ENCODE data around the gene PBX3.

The PBX3 gene

GRCh38 chr9:125747053-125747764 is at the start of gene PBX3:
Gene PBX3 (plus strand): TSS chr9:125747373.
- H3K4me3 ChIP-seq (ENCODE audit: low read depth, low read length) = peak within 1 kb of the TSS; percentile 98
- TF ChIP-seq CTCF (IDR thresholded peaks at IDR 0.05; ENCODE audit: low read depth, low read length, missing control alignments) = no peak
- DNase-seq (ENCODE audit: low read depth) = no peak

- no peak for TF ChIP-seq CTCF (IDR thresholded peaks at IDR 0.05; ENCODE audit: low read depth, low read length, missing control alignments)
- DNase-seq (ENCODE audit: low read depth) = no peak
- no peak overlapping the region for H3K4me3 ChIP-seq (ENCODE audit: low read depth, low read length)
Observed at GRCh38 chr9:125699870-125700269, 47.3 kb upstream of the PBX3 start.

GRCh38 chr9:125700791-125701190 is 46.4 kb upstream of the PBX3 start:
- peak overlapping the region; percentile 41; the same call in 1 of the 2 replicates for H3K4me3 ChIP-seq (ENCODE audit: low read depth, low read length)
- peak; percentile 72 for DNase-seq (ENCODE audit: low read depth)
- no peak for TF ChIP-seq CTCF (IDR thresholded peaks at IDR 0.05; ENCODE audit: low read depth, low read length, missing control alignments)

GRCh38 chr9:125701351-125701750 is 45.8 kb upstream of the PBX3 start:
- TF ChIP-seq CTCF (IDR thresholded peaks at IDR 0.05; ENCODE audit: low read depth, low read length, missing control alignments) = no peak
- peak overlapping the region; percentile 41; the same call in 1 of the 2 replicates for H3K4me3 ChIP-seq (ENCODE audit: low read depth, low read length)
- no peak for DNase-seq (ENCODE audit: low read depth)

- DNase-seq (ENCODE audit: low read depth) = no peak
- H3K4me3 ChIP-seq (ENCODE audit: low read depth, low read length) = no peak overlapping the region
- TF ChIP-seq CTCF (IDR thresholded peaks at IDR 0.05; ENCODE audit: low read depth, low read length, missing control alignments) = no peak
Observed at GRCh38 chr9:125703662-125704061, 43.5 kb upstream of the PBX3 start.

GRCh38 chr9:125705893-125706292 is 41.3 kb upstream of the PBX3 start:
- no peak for TF ChIP-seq CTCF (IDR thresholded peaks at IDR 0.05; ENCODE audit: low read depth, low read length, missing control alignments)
- peak overlapping the region; percentile 87 for H3K4me3 ChIP-seq (ENCODE audit: low read depth, low read length)
- no peak for DNase-seq (ENCODE audit: low read depth)

Measured in GM12864 (cell line).